ENCODE results near the gene FRMD4B. TPM values are rescaled to one million over a fixed set of nuclear protein-coding genes. Genes with fewer than 3 reads are reported as not detected.

FRMD4B gene
- total RNA-seq (2014; rRNA removed; shearing (Covaris generic)) = not detected in 2 replicates
- 0.06 TPM in 1 of 2 replicates, not detected in the other for polyA plus RNA-seq (2016; fragmentation: Nextera tagmentation; extraction: Ambion mirVana)

GRCh38 chr3:69385723-69386555 lies at the start of gene FRMD4B:
Gene FRMD4B (minus strand): TSS chr3:69386088. CDS start chr3:69385989, 99 bp downstream.
- Histone ChIP-seq H4K20me1 (ENCODE audit: insufficient read depth) (no peaks in the 10 kb centered on the region), H3K27ac (no peak within 1 kb of the TSS), H3K4me3 (peak within 1 kb of the TSS; percentile 63), H3K9me2 (ENCODE audit: insufficient read depth) (no peaks in the 10 kb centered on the region), H3K9ac (no peak within 1 kb of the TSS), H3K27me3 (replicated peaks; ENCODE audit: insufficient read depth) (peaks cover 68% of the 10 kb centered on the region), H2AFZ (peak within 1 kb of the TSS; percentile 9; the same call in 1 of the 2 replicates), H3K4me2 (ENCODE audit: unreplicated experiment) (peak within 1 kb of the TSS; percentile 60), H3F3A (ENCODE audit: insufficient read depth) (no peaks in the 10 kb centered on the region), H3K9me3 (ENCODE audit: low read depth) (no peaks in the 10 kb centered on the region), H3K4me1 (ENCODE audit: insufficient read depth) (0 out of 2 replicates have a peak, but pooled peaks cover 6% of the 10 kb centered on the region), H3K79me2 (ENCODE audit: insufficient read depth) (no peaks in the 10 kb centered on the region), H3K36me3 (ENCODE audit: low read depth) (no peaks in the 10 kb centered on the region)
- 1 to 2% methylated on average over 52 to 53 of the region's 65 CpGs for WGBS, 2 experiments (ENCODE audit: low coverage in 1 of 2, low lambda C conversion rate in 2 of 2, missing lambda C conversion rate in 2 of 2)
- in situ Hi-C loops (cut with MboI) = no loop called here
- TF ChIP-seq EZH2 (IDR thresholded peaks at IDR 0.05; ENCODE audit: insufficient read depth, poor library complexity, severe bottlenecking) = peak; percentile 21
- TF ChIP-seq EZH2phosphoT487 (IDR thresholded peaks at IDR 0.05; ENCODE audit: insufficient read depth, low read depth) = no peak
- peak; percentile 56 for DNase-seq

GRCh38 chr3:69433969-69434325 lies 48.1 kb upstream of the FRMD4B start:
- Histone ChIP-seq H3K79me2 (ENCODE audit: insufficient read depth) (no peaks in the 10 kb centered on the region), H3K27ac (no peak overlapping the region), H3K4me2 (ENCODE audit: unreplicated experiment) (no peak overlapping the region), H2AFZ (no peak overlapping the region), H4K20me1 (ENCODE audit: insufficient read depth) (no peaks in the 10 kb centered on the region), H3K9me2 (ENCODE audit: insufficient read depth) (no peaks in the 10 kb centered on the region), H3K27me3 (replicated peaks; ENCODE audit: insufficient read depth) (peaks cover 20% of the 10 kb centered on the region; the same call in 1 of the 2 replicates), H3K4me3 (no peak overlapping the region), H3K9ac (no peak overlapping the region), H3K4me1 (ENCODE audit: insufficient read depth) (no peaks in the 10 kb centered on the region), H3F3A (ENCODE audit: insufficient read depth) (no peaks in the 10 kb centered on the region), H3K9me3 (ENCODE audit: low read depth) (no peaks in the 10 kb centered on the region), H3K36me3 (ENCODE audit: low read depth) (no peaks in the 10 kb centered on the region)
- in situ Hi-C loops (cut with MboI) = no loop called here
- no peak for DNase-seq
- TF ChIP-seq EZH2phosphoT487 (IDR thresholded peaks at IDR 0.05; ENCODE audit: insufficient read depth, low read depth) (no peak), EZH2 (IDR thresholded peaks at IDR 0.05; ENCODE audit: insufficient read depth, poor library complexity, severe bottlenecking) (no peak)
- 74 to 75% methylated on average over 4 of the region's 4 CpGs for WGBS, 2 experiments (ENCODE audit: low coverage in 1 of 2, low lambda C conversion rate in 2 of 2, missing lambda C conversion rate in 2 of 2)

GRCh38 chr3:69433121-69433968 lies 47.5 kb upstream of the FRMD4B start:
- H3K27ac ChIP-seq = no peak overlapping the region
- no peaks in the 10 kb centered on the region for H3K9me3 ChIP-seq (ENCODE audit: low read depth)
- H3K79me2 ChIP-seq (ENCODE audit: insufficient read depth) = no peaks in the 10 kb centered on the region
- no peaks in the 10 kb centered on the region for H3K36me3 ChIP-seq (ENCODE audit: low read depth)
- no peak for TF ChIP-seq EZH2phosphoT487 (IDR thresholded peaks at IDR 0.05; ENCODE audit: insufficient read depth, low read depth)
- no peak for TF ChIP-seq EZH2 (IDR thresholded peaks at IDR 0.05; ENCODE audit: insufficient read depth, poor library complexity, severe bottlenecking)
- H3K4me2 ChIP-seq (ENCODE audit: unreplicated experiment) = no peak overlapping the region
- no peak for DNase-seq
- H2AFZ ChIP-seq = no peak overlapping the region
- no peaks in the 10 kb centered on the region for H3F3A ChIP-seq (ENCODE audit: insufficient read depth)
- no peaks in the 10 kb centered on the region for H3K4me1 ChIP-seq (ENCODE audit: insufficient read depth)
- WGBS, 2 experiments (ENCODE audit: low coverage in 1 of 2, low lambda C conversion rate in 2 of 2, missing lambda C conversion rate in 2 of 2) = 86 to 89% methylated on average over 6 of the region's 6 CpGs
- in situ Hi-C loops (cut with MboI) = no loop called here
- H3K4me3 ChIP-seq = no peak overlapping the region
- H3K9ac ChIP-seq = no peak overlapping the region
- H3K27me3 ChIP-seq (replicated peaks; ENCODE audit: insufficient read depth) = peaks cover 20% of the 10 kb centered on the region; the same call in 1 of the 2 replicates
- no peaks in the 10 kb centered on the region for H3K9me2 ChIP-seq (ENCODE audit: insufficient read depth)
- no peaks in the 10 kb centered on the region for H4K20me1 ChIP-seq (ENCODE audit: insufficient read depth)

- Histone ChIP-seq H3K9me3 (ENCODE audit: low read depth) (no peaks in the 10 kb centered on the region), H3F3A (ENCODE audit: insufficient read depth) (no peaks in the 10 kb centered on the region), H3K4me1 (ENCODE audit: insufficient read depth) (no peaks in the 10 kb centered on the region), H3K9me2 (ENCODE audit: insufficient read depth) (no peaks in the 10 kb centered on the region), H3K9ac (no peak overlapping the region), H3K36me3 (ENCODE audit: low read depth) (no peaks in the 10 kb centered on the region), H3K27me3 (replicated peaks; ENCODE audit: insufficient read depth) (peaks cover 20% of the 10 kb centered on the region; the same call in 1 of the 2 replicates), H3K27ac (no peak overlapping the region), H3K4me3 (no peak overlapping the region), H4K20me1 (ENCODE audit: insufficient read depth) (no peaks in the 10 kb centered on the region), H2AFZ (no peak overlapping the region), H3K4me2 (ENCODE audit: unreplicated experiment) (no peak overlapping the region), H3K79me2 (ENCODE audit: insufficient read depth) (no peaks in the 10 kb centered on the region)
- in situ Hi-C loops (cut with MboI) = loop anchor here (10.0 kb wide), 2 partner anchors 114 to 264 kb away; no protein-coding TSS in a partner anchor
- no peak for DNase-seq
- 81 to 93% methylated on average over 1 of the region's 1 CpG for WGBS, 2 experiments (ENCODE audit: low coverage in 1 of 2, low lambda C conversion rate in 2 of 2, missing lambda C conversion rate in 2 of 2)
- TF ChIP-seq EZH2 (IDR thresholded peaks at IDR 0.05; ENCODE audit: insufficient read depth, poor library complexity, severe bottlenecking) (no peak), EZH2phosphoT487 (IDR thresholded peaks at IDR 0.05; ENCODE audit: insufficient read depth, low read depth) (no peak)
These were observed 42.9 kb upstream of the FRMD4B start for GRCh38 chr3:69428657-69429255.
